ENCODE data around the gene UBXN2A.
"Not testable (repeated sequence)": the region's sequence is repeated elsewhere in the genome, so short reads cannot be mapped to it uniquely, and the experiment has no call there.

Gene UBXN2A

GRCh38 chr2:24012521-24013188, 72.4 kb downstream of the UBXN2A start:
- TF ChIP-seq CTCF (IDR thresholded peaks at IDR 0.05; ENCODE audit: insufficient read depth, missing control alignments), result no peak
- DNase-seq (ENCODE audit: insufficient read length, low spot score) (no peak), FAIRE-seq (no peak)

DNA sequence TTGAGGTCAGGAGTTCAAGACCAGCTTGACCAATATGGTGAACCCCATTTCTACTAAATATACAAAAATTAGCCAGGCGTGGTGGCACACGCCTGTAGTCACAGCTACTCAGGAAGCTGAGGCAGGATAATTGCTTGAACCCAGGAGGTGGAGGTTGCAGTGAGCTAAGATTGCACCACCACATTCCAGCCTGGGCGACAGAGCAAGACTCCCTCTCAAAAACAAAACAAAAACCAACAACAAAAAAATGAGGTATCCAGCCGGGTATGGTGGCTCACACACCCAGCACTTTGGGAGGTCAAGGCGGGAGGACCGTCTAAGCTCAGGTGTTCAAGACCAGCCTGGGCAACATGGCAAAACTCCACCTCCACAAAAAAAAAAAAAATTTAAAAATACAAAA, 74.6 kb downstream of the UBXN2A start:
- not testable (repeated sequence) for FAIRE-seq; DNase-seq (ENCODE audit: insufficient read length, low spot score)

DNA sequence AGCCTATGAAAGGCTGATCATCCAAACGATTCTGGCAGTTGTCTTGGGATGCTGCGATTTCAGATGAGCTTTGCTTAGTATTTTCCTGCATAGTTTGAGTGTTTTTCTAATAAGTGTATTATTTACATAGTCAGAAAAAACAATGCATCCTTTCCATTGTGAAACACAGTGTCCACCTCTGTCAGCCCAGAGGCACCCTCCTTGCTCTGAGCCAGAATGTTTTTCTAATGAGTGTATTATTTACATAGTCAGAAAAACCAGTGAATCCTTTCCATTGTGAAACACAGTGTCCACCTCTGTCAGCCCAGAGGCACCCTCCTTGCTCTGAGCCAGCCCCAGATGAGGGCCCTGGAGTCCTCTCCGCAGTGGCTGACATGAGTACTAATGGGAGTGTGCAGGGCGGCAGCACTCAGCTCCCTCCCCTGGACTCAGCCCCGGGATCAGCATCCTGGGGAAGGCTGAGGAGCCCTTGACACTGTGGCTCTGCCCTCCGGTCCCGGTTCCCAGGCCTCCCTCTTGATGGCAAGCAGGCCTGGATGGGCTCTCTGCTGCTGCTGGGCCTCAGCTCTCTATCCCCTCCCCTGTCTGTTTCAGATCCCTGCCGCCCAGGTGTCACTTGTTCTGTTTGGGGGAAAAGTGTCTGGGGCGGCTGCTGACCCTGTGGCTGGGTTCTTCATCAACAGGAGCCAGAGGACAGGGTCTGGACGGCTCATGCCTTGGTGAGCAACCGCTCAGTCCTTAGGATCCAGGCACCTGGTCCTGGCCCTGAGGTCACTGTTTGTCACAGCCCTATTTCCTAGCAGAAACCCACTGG, 75.5 kb downstream of the UBXN2A start:
- DNase-seq (ENCODE audit: insufficient read length, low spot score) (no peak), FAIRE-seq (no peak)
- no peak for TF ChIP-seq CTCF (IDR thresholded peaks at IDR 0.05; ENCODE audit: insufficient read depth, missing control alignments)

DNA sequence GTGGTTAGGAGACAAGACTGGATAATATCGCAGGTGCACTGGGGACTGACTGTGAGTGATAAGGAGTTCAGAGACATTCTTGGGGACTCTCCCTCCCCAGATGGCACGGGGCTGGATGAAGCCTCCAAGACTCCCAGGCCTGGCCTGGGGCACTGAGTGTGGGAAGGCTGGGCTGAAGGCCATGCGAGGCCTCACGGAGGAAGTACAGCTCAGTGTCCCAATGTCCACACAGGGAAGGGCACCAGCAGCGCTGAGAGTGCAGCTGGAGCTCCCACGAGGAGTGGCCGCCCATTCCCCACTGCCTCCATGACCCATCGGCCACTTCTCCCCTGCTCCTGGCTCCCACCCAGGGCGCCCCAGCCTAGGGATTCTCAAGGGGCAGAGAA, 76.1 kb downstream of the UBXN2A start:
- no peak for TF ChIP-seq CTCF (IDR thresholded peaks at IDR 0.05; ENCODE audit: insufficient read depth, missing control alignments)
- no peak for DNase-seq (ENCODE audit: insufficient read length, low spot score)
- no peak for FAIRE-seq

- TF ChIP-seq CTCF (IDR thresholded peaks at IDR 0.05; ENCODE audit: insufficient read depth, missing control alignments), result no peak
- DNase-seq (ENCODE audit: insufficient read length, low spot score), result no peak
- no peak for FAIRE-seq
Measured at GRCh38 chr2:24016853-24017703, 76.8 kb downstream of the UBXN2A start.

DNA sequence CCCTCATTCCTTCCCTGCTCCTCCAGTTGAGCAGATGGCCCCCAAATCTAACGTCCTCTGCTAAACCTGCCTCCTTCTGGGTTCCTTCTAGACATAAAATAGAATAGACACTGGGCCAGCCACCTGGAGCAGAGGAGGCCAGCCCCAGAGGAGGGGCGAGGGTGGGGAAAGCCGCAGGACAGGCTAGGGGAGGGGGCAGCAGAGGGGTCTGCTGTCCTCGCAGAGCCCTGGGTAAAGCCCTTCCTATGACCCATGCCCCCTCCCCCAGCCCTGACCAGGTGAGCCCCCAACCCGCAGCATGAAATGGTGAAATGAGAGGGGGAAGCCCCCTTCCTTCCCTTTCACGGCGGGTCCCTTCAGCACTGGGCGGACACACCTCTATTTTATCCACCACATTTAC, 77.4 kb downstream of the UBXN2A start:
- FAIRE-seq (no peak), DNase-seq (ENCODE audit: insufficient read length, low spot score) (no peak)
- no peak for TF ChIP-seq CTCF (IDR thresholded peaks at IDR 0.05; ENCODE audit: insufficient read depth, missing control alignments)

GRCh38 chr2:24018241-24018640, 78.0 kb downstream of the UBXN2A start:
- FAIRE-seq, result no peak
- no peak for DNase-seq (ENCODE audit: insufficient read length, low spot score)
- TF ChIP-seq CTCF (IDR thresholded peaks at IDR 0.05; ENCODE audit: insufficient read depth, missing control alignments), result no peak

Data from D721Med (cell line).